ENCODE data around the gene CASZ1. TPM values are rescaled to one million over a fixed set of nuclear protein-coding genes. Genes with fewer than 3 reads are reported as not detected.

CASZ1 gene
- total RNA-seq, 1 experiment from 2014 or later: 11.7 TPM

DNA sequence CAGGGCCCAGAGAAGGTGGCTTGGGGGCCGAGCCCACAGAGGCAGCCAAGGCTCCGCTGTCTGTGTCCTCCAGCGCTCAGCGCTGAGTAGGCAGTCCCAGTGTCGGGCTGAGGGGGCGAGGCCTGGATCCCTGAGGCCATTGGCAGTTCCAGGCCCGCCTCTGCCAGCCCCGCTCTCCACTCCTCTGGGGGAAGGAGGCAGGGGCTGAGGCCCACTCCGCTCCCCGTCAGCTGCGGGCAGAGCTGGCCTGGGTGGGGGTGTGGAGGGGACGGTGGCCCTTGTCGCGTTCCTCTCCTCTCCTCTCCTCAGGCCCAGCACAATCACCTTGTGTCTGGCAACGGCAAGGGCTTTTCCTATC is 132.8 kb downstream of the CASZ1 start (continued):
- TF ChIP-seq, protein P1, sequence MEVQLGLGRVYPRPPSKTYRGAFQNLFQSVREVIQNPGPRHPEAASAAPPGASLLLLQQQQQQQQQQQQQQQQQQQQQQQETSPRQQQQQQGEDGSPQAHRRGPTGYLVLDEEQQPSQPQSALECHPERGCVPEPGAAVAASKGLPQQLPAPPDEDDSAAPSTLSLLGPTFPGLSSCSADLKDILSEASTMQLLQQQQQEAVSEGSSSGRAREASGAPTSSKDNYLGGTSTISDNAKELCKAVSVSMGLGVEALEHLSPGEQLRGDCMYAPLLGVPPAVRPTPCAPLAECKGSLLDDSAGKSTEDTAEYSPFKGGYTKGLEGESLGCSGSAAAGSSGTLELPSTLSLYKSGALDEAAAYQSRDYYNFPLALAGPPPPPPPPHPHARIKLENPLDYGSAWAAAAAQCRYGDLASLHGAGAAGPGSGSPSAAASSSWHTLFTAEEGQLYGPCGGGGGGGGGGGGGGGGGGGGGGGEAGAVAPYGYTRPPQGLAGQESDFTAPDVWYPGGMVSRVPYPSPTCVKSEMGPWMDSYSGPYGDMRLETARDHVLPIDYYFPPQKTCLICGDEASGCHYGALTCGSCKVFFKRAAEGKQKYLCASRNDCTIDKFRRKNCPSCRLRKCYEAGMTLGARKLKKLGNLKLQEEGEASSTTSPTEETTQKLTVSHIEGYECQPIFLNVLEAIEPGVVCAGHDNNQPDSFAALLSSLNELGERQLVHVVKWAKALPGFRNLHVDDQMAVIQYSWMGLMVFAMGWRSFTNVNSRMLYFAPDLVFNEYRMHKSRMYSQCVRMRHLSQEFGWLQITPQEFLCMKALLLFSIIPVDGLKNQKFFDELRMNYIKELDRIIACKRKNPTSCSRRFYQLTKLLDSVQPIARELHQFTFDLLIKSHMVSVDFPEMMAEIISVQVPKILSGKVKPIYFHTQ (CRISPR knock-in tag; IDR thresholded peaks at IDR 0.05): no peak
- TF ChIP-seq NR1H2 (CRISPR knock-in tag; IDR thresholded peaks at IDR 0.05) (no peak), ZNF121 (CRISPR knock-in tag; IDR thresholded peaks at IDR 0.05) (no peak), ZBTB43 (CRISPR knock-in tag; IDR thresholded peaks at IDR 0.05) (no peak), SMAD3 (CRISPR knock-in tag; IDR thresholded peaks at IDR 0.05; ENCODE audit: borderline replicate concordance) (no peak), ZNF263 (CRISPR knock-in tag; IDR thresholded peaks at IDR 0.05; ENCODE audit: low read depth) (no peak)

DNA sequence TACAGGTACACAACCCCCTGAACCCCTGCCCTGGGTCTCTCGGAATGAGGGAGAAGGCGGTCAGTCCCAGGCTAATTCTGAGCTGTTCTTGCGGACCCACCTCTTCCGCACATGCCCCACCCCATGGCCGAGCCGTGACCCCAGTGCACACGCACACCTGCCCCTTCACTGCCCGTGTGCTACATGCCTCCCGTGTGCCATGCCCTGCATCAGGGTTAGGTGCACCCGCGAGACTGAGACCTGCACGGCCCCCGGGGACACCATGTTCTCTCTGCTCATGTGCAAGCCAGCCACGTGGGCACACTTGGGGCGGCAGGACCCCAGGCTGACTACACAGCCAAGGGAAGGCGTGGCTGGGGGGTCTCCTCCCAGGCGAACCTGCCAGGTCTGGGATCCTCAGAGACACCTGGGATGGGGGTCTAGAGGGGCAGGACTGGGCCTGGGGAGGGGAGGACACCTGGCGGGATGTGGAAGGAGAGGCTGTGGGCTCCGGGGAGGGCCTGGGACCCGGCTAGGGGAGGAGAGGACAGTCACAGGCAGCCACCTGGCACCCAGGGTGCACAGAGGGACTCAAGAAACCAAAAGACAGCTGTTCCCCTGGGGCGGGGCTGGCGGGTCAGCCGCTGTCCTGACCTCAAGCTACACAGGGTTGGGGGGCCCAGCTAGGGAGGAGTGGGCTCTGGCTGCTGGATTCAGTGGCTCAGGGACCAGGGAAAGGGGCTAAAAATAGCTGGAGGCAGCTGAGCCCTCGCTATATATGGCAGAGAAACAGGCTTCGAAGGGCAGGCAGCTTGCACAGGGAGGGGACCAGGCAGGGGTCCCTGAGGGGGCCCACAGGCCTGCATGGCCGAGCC is 133.4 kb downstream of the CASZ1 start:
- DNase-seq (ENCODE audit: low spot score): no peak
- Mint-ChIP-seq H3K4me1 (peaks cover 9% of the 10 kb centered on the region), H3K27ac (no peak overlapping the region), H3K9me3 (no peaks in the 10 kb centered on the region), H3K36me3 (no peaks in the 10 kb centered on the region), H3K4me3 (no peak overlapping the region), H3K27me3 (ENCODE audit: low read depth) (no peaks in the 10 kb centered on the region)
- no peak for ATAC-seq
- CTCF ChIA-PET: interaction anchor here (0.5 to 1.1 kb wide), 2 partner anchors 27 to 156 kb away, joined by 3 read pairs; no protein-coding TSS in a partner anchor
- TF ChIP-seq, protein P2, sequence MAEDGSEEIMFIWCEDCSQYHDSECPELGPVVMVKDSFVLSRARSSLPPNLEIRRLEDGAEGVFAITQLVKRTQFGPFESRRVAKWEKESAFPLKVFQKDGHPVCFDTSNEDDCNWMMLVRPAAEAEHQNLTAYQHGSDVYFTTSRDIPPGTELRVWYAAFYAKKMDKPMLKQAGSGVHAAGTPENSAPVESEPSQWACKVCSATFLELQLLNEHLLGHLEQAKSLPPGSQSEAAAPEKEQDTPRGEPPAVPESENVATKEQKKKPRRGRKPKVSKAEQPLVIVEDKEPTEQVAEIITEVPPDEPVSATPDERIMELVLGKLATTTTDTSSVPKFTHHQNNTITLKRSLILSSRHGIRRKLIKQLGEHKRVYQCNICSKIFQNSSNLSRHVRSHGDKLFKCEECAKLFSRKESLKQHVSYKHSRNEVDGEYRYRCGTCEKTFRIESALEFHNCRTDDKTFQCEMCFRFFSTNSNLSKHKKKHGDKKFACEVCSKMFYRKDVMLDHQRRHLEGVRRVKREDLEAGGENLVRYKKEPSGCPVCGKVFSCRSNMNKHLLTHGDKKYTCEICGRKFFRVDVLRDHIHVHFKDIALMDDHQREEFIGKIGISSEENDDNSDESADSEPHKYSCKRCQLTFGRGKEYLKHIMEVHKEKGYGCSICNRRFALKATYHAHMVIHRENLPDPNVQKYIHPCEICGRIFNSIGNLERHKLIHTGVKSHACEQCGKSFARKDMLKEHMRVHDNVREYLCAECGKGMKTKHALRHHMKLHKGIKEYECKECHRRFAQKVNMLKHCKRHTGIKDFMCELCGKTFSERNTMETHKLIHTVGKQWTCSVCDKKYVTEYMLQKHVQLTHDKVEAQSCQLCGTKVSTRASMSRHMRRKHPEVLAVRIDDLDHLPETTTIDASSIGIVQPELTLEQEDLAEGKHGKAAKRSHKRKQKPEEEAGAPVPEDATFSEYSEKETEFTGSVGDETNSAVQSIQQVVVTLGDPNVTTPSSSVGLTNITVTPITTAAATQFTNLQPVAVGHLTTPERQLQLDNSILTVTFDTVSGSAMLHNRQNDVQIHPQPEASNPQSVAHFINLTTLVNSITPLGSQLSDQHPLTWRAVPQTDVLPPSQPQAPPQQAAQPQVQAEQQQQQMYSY (CRISPR knock-in tag; IDR thresholded peaks at IDR 0.05): no peak
- 0 out of 2 replicates have a peak, but pooled peaks have one; percentile 64 for TF ChIP-seq FOXP1 (CRISPR knock-in tag; IDR thresholded peaks at IDR 0.05; ENCODE audit: borderline replicate concordance)
- POLR2A ChIA-PET: no interaction called here

GRCh38 chr1:10662090-10662688 is 134.3 kb downstream of the CASZ1 start:
- DNase-seq (ENCODE audit: low spot score) (no peak), ATAC-seq (no peak)
- Mint-ChIP-seq H3K9me3 (no peaks in the 10 kb centered on the region), H3K4me3 (no peak overlapping the region), H3K27ac (no peak overlapping the region), H3K4me1 (peaks cover 7% of the 10 kb centered on the region; the same call in 1 of the 2 replicates), H3K27me3 (ENCODE audit: low read depth) (no peaks in the 10 kb centered on the region), H3K36me3 (no peaks in the 10 kb centered on the region)
- CTCF ChIA-PET: interaction anchor here (1.1 kb wide), 1 partner anchor 155 kb away, joined by 3 read pairs; no protein-coding TSS in a partner anchor
- POLR2A ChIA-PET: no interaction called here
- TF ChIP-seq CTCF (IDR thresholded peaks at IDR 0.05): no peak
- TF ChIP-seq, protein P2 (CRISPR knock-in tag; IDR thresholded peaks at IDR 0.05): no peak
- TF ChIP-seq ATF1 (CRISPR knock-in tag; IDR thresholded peaks at IDR 0.05): no peak

All from WTC11 (cell line).